MCF 10A (cell line): ENCODE data around the gene SLC38A1. TPM values are rescaled to one million over a fixed set of nuclear protein-coding genes. Genes with fewer than 3 reads are reported as not detected.

Source experiments
- BruUV-seq: library from RNA; stranded (reverse); fragments of 400-500 nt; replicated peaks from 2 replicates; lab custom pipeline; 2021; lab: Mats Ljungman, UMichigan
- CTCF ChIA-PET: fragments of 300-600 bp; sonication (Branson Sonifier 250); formaldehyde crosslinking; extraction: SDS; loops from one replicate; lab custom pipeline; 2021; ENCODE audit warnings: antibody characterized with exemption, inconsistent platforms; lab: Yijun Ruan, JAX
- POLR2A ChIA-PET: fragments of 300-600, 350-650 bp; sonication (Branson Sonifier 250); formaldehyde crosslinking; extraction: SDS; loops from one replicate; lab custom pipeline; 2020; ENCODE audit warnings: antibody characterized with exemption, inconsistent platforms; lab: Yijun Ruan, JAX
- DNase-seq: peaks from one replicate; pipeline ENCODE4 v3.0.0-alpha.2; 2018; ENCODE audit not compliant: unreplicated experiment
- H3K27ac Mint-ChIP-seq: one replicate; pipeline ENCODE4 v1.8.0; 2022; ENCODE audit warnings: mild to moderate bottlenecking, low read depth, mixed read lengths; ENCODE audit not compliant: unreplicated experiment
- H3K27me3 Mint-ChIP-seq: one replicate; pipeline ENCODE4 v1.8.0; 2022; ENCODE audit warnings: mixed read lengths; ENCODE audit not compliant: insufficient read depth, unreplicated experiment
- H3K36me3 Mint-ChIP-seq: one replicate; pipeline ENCODE4 v1.8.0; 2022; ENCODE audit warnings: mild to moderate bottlenecking, moderate library complexity, mixed read lengths; ENCODE audit not compliant: insufficient read depth, unreplicated experiment
- H3K4me1 Mint-ChIP-seq: one replicate; pipeline ENCODE4 v1.8.0; 2022; ENCODE audit warnings: mixed read lengths; ENCODE audit not compliant: insufficient read depth, unreplicated experiment
- H3K4me3 Mint-ChIP-seq: one replicate; pipeline ENCODE4 v1.8.0; 2022; ENCODE audit warnings: mild to moderate bottlenecking, moderate library complexity, mixed read lengths; ENCODE audit not compliant: unreplicated experiment
- H3K9me3 Mint-ChIP-seq: one replicate; pipeline ENCODE4 v1.8.0; 2022; ENCODE audit warnings: mixed read lengths; ENCODE audit not compliant: unreplicated experiment
- intact Hi-C: fragments of 100-400 bp; cut with micrococcal nuclease; formaldehyde crosslinking; loops from 2 replicates; pipeline ENCODE4 v1.14.1; 2022
- total RNA-seq: library from RNA; stranded (reverse); gene quantifications from 2 replicates; pipeline ENCODE4 v1.2.3, GENCODE V29; 2022
- TF ChIP-seq, protein P1 (sequence below): fragments of 200-600 bp; IDR thresholded peaks from one replicate; pipeline ENCODE4 v1.8.0; 2022; ENCODE audit warnings: antibody characterized with exemption, mild to moderate bottlenecking; ENCODE audit not compliant: unreplicated experiment

The SLC38A1 gene
- total RNA-seq, 1 experiment from 2014 or later: 327 TPM

DNA sequence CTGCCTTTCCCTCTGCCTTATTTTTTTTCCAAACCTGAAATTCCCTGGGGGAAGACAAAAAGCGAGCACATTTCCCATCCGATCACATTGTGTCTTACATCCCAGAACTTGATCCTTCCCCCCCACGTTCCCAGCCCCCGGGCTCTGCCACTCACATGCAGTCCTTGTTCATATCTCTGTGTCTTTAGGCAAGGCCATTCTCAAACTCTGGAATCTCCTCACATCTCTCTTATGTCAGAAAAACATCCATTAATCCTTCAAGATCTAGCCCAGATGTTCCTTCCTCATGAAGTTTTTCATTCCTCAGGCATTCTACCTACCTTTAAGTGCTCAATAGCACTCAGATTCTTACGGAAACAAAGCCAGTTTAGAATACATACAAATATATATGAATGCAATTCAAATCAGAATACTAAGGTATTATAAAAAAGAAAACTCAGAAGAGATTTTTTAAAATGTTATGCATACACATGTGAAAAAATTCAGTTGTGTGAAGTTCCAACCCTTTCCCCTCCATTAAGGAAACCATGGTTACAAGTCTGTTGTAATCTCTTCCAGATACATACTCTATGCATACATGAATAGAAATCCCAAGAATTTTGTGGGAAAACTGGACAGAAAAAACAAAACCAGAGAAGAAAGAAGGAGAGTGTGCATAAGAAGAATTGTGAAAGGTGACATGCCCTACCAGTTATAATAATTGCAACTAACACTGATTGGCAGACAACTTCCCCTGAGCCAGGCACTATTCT lies 120.3 kb downstream of the SLC38A1 start:
- TF ChIP-seq, protein P1, sequence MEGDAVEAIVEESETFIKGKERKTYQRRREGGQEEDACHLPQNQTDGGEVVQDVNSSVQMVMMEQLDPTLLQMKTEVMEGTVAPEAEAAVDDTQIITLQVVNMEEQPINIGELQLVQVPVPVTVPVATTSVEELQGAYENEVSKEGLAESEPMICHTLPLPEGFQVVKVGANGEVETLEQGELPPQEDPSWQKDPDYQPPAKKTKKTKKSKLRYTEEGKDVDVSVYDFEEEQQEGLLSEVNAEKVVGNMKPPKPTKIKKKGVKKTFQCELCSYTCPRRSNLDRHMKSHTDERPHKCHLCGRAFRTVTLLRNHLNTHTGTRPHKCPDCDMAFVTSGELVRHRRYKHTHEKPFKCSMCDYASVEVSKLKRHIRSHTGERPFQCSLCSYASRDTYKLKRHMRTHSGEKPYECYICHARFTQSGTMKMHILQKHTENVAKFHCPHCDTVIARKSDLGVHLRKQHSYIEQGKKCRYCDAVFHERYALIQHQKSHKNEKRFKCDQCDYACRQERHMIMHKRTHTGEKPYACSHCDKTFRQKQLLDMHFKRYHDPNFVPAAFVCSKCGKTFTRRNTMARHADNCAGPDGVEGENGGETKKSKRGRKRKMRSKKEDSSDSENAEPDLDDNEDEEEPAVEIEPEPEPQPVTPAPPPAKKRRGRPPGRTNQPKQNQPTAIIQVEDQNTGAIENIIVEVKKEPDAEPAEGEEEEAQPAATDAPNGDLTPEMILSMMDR: no peak
- intact Hi-C loops: no loop called here
- H3K9me3 Mint-ChIP-seq: no peaks in the 10 kb centered on the region
- H3K27ac Mint-ChIP-seq: no peak overlapping the region
- POLR2A ChIA-PET: no interaction called here
- H3K36me3 Mint-ChIP-seq: no peaks in the 10 kb centered on the region
- H3K27me3 Mint-ChIP-seq: no peaks in the 10 kb centered on the region
- no peak for DNase-seq
- no TSS peak for BruUV-seq
- H3K4me1 Mint-ChIP-seq: no peaks in the 10 kb centered on the region
- CTCF ChIA-PET: no interaction called here
- no peak overlapping the region for H3K4me3 Mint-ChIP-seq

DNA sequence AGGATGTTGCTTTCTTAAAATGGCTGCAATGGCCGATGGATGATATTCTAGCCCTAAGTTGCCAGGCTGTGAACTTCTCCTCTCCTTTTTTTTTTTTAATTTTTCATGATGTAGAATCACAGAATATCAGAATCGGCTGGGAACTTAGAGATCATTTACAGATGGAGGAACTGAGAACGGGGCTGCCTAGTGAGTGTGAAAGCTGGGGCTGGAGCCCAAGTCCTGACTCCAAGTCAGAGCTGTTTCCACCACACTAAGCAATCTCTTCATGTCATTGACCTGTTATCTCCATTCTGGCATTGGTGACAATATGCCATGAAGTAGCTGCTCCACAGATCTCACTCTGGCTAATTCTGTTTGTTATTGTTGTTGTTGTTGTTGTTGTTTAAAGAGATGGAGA lies 121.7 kb downstream of the SLC38A1 start:
- no TSS peak for BruUV-seq
- no peak for DNase-seq
- intact Hi-C loops: no loop called here
- ChIA-PET POLR2A (no interaction called here), CTCF (interaction anchor here (1.6 to 2.4 kb wide), 2 partner anchors 23 to 76 kb away, joined by 7 to 9 read pairs; no protein-coding TSS in a partner anchor)
- H3K27ac Mint-ChIP-seq: no peak overlapping the region
- no peaks in the 10 kb centered on the region for H3K4me1 Mint-ChIP-seq
- H3K27me3 Mint-ChIP-seq: no peaks in the 10 kb centered on the region
- H3K9me3 Mint-ChIP-seq: no peaks in the 10 kb centered on the region
- TF ChIP-seq, protein P1: no peak
- no peaks in the 10 kb centered on the region for H3K36me3 Mint-ChIP-seq
- H3K4me3 Mint-ChIP-seq: no peak overlapping the region

DNA sequence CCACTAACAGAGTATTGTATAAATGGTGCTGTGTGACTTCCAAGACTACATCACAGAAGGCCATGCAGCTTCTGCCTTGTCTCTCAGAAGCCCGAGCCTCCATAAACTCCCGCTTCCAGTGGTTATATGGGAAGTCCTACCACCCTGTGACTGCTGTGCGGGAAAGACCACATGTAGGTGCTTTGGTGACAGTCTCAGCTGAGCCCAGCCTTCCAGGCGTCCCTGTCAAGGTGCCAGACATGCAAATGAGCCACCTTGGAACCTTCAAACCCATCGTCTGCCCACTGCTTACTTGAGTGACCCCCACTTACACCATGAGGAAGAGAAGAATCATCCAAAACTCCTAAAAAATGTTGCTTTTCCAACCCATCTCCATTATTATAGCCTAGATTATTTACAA lies 123.0 kb downstream of the SLC38A1 start:
- no peak for DNase-seq
- H3K9me3 Mint-ChIP-seq: no peaks in the 10 kb centered on the region
- no peak overlapping the region for H3K27ac Mint-ChIP-seq
- H3K4me1 Mint-ChIP-seq: no peaks in the 10 kb centered on the region
- no TSS peak for BruUV-seq
- H3K27me3 Mint-ChIP-seq: no peaks in the 10 kb centered on the region
- H3K36me3 Mint-ChIP-seq: no peaks in the 10 kb centered on the region
- H3K4me3 Mint-ChIP-seq: no peak overlapping the region
- intact Hi-C loops: no loop called here
- TF ChIP-seq, protein P1: no peak
- ChIA-PET POLR2A (interaction anchor here (1.1 kb wide), 1 partner anchor 155 kb away, joined by 3 read pairs; no protein-coding TSS in a partner anchor), CTCF (interaction anchor here (0.6 to 2.4 kb wide), 5 partner anchors 10 to 197 kb away, joined by 3 to 9 read pairs (median 3); no protein-coding TSS in a partner anchor)

DNA sequence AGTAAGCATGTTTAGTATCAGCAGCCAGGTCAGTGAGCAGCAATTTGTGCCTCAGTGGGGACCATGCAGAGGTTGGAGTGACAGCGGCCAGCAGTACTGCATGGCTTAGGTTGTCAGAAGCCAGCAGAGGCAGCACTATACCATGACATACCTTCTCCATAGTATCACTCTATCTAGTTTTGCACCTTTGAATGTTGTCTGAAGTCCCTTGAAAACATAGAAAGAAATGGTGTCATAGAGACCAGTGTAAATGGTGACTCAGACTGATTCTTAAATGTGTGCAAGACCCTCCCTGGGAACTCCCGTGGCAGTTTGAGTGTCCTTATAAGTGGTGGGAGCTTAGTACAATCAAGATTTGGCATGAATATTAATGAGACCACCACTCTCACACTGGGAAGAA lies 124.4 kb downstream of the SLC38A1 start:
- ChIA-PET CTCF (no interaction called here), POLR2A (no interaction called here)
- Mint-ChIP-seq H3K27ac (no peak overlapping the region), H3K4me1 (no peaks in the 10 kb centered on the region), H3K9me3 (no peaks in the 10 kb centered on the region), H3K36me3 (no peaks in the 10 kb centered on the region), H3K4me3 (no peak overlapping the region), H3K27me3 (no peaks in the 10 kb centered on the region)
- no peak for DNase-seq
- BruUV-seq: no TSS peak
- TF ChIP-seq, protein P1: no peak
- intact Hi-C loops: no loop called here
